H1 (cell line): ENCODE results near the gene CDT1.
"Not testable (repeated sequence)": the region's sequence is repeated elsewhere in the genome, so short reads cannot be mapped to it uniquely, and the experiment has no call there.

Source experiments
- EGR1 ChIP-seq: IDR thresholded peaks from 2 replicates; pipeline ENCODE4 v1.6.1; 2011; ENCODE audit warnings: low read depth, low read length, borderline replicate concordance
- POLR2A ChIP-seq, 2 experiments: IDR thresholded peaks; 1 replicate in 1 of 2; 2 replicates in 1 of 2; pipeline ENCODE4 v1.6.1; 2011; ENCODE audit warnings: low read depth in 2 of 2, low read length in 2 of 2, mild to moderate bottlenecking in 2 of 2; ENCODE audit errors: control extremely low read depth in 1 of 2
- SUZ12 ChIP-seq: fragments of 200-600 bp; sonication (generic); IDR thresholded peaks from 2 replicates; pipeline ENCODE4 v1.6.1; 2012; ENCODE audit warnings: mild to moderate bottlenecking, inconsistent platforms, low read length, moderate library complexity, mixed read lengths
- TEAD4 ChIP-seq: IDR thresholded peaks from 2 replicates; pipeline ENCODE4 v1.6.1; 2012; ENCODE audit warnings: low read depth, low read length, inconsistent platforms, mixed read lengths

- not testable (repeated sequence) for TF ChIP-seq SUZ12; EGR1; TEAD4; POLR2A (IDR thresholded peaks at IDR 0.05; ENCODE audit: control extremely low read depth in 1 of 2, low read depth in 2 of 2, low read length in 2 of 2)
Measured at GRCh38 chr16:88823646-88824045, 20.1 kb downstream of the CDT1 start.
